ENCODE measurements around the gene RAF1. TPM values are rescaled to one million over a fixed set of nuclear protein-coding genes. Genes with fewer than 3 reads are reported as not detected.
"Not testable (repeated sequence)": the region's sequence is repeated elsewhere in the genome, so short reads cannot be mapped to it uniquely, and the experiment has no call there.

Gene RAF1
- total and polyA plus RNA-seq, 2 experiments from 2014 or later, result 39.5 to 123 TPM

DNA sequence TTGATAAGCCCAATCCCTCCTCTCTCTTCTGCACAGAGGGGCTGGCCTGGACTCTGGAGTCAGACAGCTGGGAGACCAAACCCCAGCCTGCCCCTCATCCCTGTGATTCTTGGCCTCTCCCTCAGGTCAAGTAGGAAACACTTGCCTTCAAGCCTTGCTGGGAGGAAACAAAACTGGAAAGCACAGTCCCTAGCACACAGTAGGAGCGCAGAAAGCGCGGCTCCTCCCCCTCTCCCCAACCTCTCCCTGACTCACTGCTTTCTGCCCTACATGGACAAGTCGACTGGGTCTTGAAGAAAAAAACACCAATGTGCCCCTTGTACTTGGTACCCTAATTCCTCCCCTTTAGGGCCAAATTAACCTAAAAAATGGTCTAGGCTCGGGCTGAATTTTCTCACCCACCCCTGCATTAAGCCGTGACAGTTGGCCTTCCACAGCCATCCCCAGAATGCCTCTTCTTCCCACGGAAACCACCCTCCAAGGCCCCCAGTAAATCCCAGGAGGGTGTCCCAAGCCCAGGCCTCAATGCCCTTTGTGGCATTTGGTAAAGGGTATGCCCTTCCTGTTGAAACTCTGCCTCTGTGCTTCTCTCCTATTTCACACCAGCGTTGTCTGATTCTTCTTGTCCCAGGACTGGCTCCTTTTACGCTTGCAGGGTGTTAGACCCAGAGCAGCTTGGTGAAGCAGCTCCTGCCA lies 11.3 kb upstream of the RAF1 start:
- no peaks in the 10 kb centered on the region for H3K79me2 ChIP-seq (replicated peaks; ENCODE audit: insufficient read depth)
- no peak overlapping the region for H3K4me3 ChIP-seq
- Mint-ChIP-seq H3K4me1 (peaks cover 48% of the 10 kb centered on the region), H3K36me3 (ENCODE audit: low read depth) (no peaks in the 10 kb centered on the region), H3K27me3 (ENCODE audit: insufficient read depth, low read depth, poor library complexity) (peaks cover 17% of the 10 kb centered on the region), H3K9me3 (no peaks in the 10 kb centered on the region), H3K27ac (peak overlapping the region; percentile 89), H3K4me3 (no peak overlapping the region; the same call in 2 of the 3 replicates)
- no peaks in the 10 kb centered on the region for H3F3A ChIP-seq (replicated peaks; ENCODE audit: low read depth)
- no peaks in the 10 kb centered on the region for H3K27me3 ChIP-seq (ENCODE audit: insufficient read depth)
- TF ChIP-seq EZH2 (IDR thresholded peaks at IDR 0.05; ENCODE audit: low read depth, unreplicated experiment) (no peak), CREB1 (CRISPR knock-in tag; IDR thresholded peaks at IDR 0.05; ENCODE audit: low read depth) (no peak), NANOG (IDR thresholded peaks at IDR 0.05; ENCODE audit: borderline replicate concordance) (no peak), EZH2phosphoT487 (IDR thresholded peaks at IDR 0.05; ENCODE audit: unreplicated experiment) (no peak), JUNB (IDR thresholded peaks at IDR 0.05; ENCODE audit: unreplicated experiment) (no peak)
- TF ChIP-seq, protein P1, sequence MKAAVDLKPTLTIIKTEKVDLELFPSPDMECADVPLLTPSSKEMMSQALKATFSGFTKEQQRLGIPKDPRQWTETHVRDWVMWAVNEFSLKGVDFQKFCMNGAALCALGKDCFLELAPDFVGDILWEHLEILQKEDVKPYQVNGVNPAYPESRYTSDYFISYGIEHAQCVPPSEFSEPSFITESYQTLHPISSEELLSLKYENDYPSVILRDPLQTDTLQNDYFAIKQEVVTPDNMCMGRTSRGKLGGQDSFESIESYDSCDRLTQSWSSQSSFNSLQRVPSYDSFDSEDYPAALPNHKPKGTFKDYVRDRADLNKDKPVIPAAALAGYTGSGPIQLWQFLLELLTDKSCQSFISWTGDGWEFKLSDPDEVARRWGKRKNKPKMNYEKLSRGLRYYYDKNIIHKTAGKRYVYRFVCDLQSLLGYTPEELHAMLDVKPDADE (IDR thresholded peaks at IDR 0.05), result no peak
- TF ChIP-seq, protein P2, sequence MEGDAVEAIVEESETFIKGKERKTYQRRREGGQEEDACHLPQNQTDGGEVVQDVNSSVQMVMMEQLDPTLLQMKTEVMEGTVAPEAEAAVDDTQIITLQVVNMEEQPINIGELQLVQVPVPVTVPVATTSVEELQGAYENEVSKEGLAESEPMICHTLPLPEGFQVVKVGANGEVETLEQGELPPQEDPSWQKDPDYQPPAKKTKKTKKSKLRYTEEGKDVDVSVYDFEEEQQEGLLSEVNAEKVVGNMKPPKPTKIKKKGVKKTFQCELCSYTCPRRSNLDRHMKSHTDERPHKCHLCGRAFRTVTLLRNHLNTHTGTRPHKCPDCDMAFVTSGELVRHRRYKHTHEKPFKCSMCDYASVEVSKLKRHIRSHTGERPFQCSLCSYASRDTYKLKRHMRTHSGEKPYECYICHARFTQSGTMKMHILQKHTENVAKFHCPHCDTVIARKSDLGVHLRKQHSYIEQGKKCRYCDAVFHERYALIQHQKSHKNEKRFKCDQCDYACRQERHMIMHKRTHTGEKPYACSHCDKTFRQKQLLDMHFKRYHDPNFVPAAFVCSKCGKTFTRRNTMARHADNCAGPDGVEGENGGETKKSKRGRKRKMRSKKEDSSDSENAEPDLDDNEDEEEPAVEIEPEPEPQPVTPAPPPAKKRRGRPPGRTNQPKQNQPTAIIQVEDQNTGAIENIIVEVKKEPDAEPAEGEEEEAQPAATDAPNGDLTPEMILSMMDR (conservative IDR thresholded peaks at IDR 0.05; ENCODE audit: low read depth in 2 of 2), result no peak
- TF ChIP-seq, protein P3, sequence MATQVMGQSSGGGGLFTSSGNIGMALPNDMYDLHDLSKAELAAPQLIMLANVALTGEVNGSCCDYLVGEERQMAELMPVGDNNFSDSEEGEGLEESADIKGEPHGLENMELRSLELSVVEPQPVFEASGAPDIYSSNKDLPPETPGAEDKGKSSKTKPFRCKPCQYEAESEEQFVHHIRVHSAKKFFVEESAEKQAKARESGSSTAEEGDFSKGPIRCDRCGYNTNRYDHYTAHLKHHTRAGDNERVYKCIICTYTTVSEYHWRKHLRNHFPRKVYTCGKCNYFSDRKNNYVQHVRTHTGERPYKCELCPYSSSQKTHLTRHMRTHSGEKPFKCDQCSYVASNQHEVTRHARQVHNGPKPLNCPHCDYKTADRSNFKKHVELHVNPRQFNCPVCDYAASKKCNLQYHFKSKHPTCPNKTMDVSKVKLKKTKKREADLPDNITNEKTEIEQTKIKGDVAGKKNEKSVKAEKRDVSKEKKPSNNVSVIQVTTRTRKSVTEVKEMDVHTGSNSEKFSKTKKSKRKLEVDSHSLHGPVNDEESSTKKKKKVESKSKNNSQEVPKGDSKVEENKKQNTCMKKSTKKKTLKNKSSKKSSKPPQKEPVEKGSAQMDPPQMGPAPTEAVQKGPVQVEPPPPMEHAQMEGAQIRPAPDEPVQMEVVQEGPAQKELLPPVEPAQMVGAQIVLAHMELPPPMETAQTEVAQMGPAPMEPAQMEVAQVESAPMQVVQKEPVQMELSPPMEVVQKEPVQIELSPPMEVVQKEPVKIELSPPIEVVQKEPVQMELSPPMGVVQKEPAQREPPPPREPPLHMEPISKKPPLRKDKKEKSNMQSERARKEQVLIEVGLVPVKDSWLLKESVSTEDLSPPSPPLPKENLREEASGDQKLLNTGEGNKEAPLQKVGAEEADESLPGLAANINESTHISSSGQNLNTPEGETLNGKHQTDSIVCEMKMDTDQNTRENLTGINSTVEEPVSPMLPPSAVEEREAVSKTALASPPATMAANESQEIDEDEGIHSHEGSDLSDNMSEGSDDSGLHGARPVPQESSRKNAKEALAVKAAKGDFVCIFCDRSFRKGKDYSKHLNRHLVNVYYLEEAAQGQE (IDR thresholded peaks at IDR 0.05; ENCODE audit: unreplicated experiment), result no peak
- no peaks in the 10 kb centered on the region for H3K9me2 ChIP-seq (ENCODE audit: insufficient read depth)
- DNase-seq (ENCODE audit: low spot score), result no peak
- H3K36me3 ChIP-seq (ENCODE audit: insufficient read depth), result no peaks in the 10 kb centered on the region
- H2AFZ ChIP-seq, result no peak overlapping the region
- H3K27ac ChIP-seq (ENCODE audit: low read depth), result no peak overlapping the region
- H3K4me2 ChIP-seq, result no peak overlapping the region
- peaks cover 14% of the 10 kb centered on the region for H3K4me1 ChIP-seq (ENCODE audit: insufficient read depth)
- ATAC-seq, result no peak
- H4K20me1 ChIP-seq (replicated peaks; ENCODE audit: insufficient read depth), result no peaks in the 10 kb centered on the region

DNA sequence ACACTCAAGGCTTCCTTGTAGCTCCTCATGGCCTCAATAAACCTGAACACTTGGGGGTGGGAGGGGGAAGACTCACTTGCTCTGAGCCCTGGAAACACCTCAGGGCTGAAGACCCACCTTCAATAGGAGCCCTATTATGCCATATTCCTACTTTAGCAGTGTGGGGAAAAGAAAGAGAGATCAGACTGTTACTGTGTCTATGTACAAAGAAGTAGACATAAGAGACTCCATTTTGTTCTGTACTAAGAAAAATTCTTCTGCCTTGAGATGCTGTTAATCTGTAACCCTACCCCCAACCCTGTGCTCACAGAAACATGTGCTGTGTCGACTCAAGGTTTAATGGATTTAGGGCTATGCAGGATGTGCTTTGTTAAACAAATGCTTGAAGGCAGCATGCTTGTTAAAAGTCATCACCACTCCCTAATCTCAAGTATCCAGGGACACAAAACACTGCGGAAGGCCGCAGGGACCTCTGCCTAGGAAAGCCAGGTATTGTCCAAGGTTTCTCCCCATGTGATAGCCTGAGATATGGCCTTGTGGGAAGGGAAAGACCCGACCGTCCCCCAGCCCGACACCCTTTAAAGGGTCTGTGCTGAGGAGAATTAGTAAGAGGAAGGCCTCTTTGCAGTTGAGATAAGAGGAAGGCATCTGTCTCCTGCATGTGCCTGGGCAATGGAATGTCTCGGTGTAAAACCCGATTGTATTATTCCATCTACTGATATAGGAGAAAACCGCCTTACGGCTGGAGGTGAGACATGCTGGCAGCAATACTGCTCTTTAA lies 10.2 kb upstream of the RAF1 start:
- not testable (repeated sequence) for H3K4me3 Mint-ChIP-seq
- H3K27ac Mint-ChIP-seq, result peak overlapping the region; percentile 89

More for the DNA sequence above, 10.2 kb upstream of the RAF1 start:
- Histone ChIP-seq H3K4me2 (peak overlapping the region; percentile 57; the same call in 1 of the 2 replicates), H3K4me1 (ENCODE audit: insufficient read depth) (peaks cover 14% of the 10 kb centered on the region), H2AFZ (0 out of 2 replicates have a peak overlapping the region, but pooled peaks have one; percentile 52), H3K27ac (ENCODE audit: low read depth) (0 out of 2 replicates have a peak overlapping the region, but pooled peaks have one; percentile 10)
- not testable (repeated sequence) for H3F3A ChIP-seq (replicated peaks; ENCODE audit: low read depth); H3K79me2 ChIP-seq (replicated peaks; ENCODE audit: insufficient read depth); H3K36me3 ChIP-seq (ENCODE audit: insufficient read depth); H4K20me1 ChIP-seq (replicated peaks; ENCODE audit: insufficient read depth); ATAC-seq; H3K9me2 ChIP-seq (ENCODE audit: insufficient read depth); H3K9me3 Mint-ChIP-seq; H3K27me3 ChIP-seq (ENCODE audit: insufficient read depth); H3K4me3 ChIP-seq; DNase-seq (ENCODE audit: low spot score); H3K36me3 Mint-ChIP-seq (ENCODE audit: low read depth)
- H3K4me1 Mint-ChIP-seq, result peaks cover 48% of the 10 kb centered on the region
- peaks cover 17% of the 10 kb centered on the region for H3K27me3 Mint-ChIP-seq (ENCODE audit: insufficient read depth, low read depth, poor library complexity)
